GM18858 (cell line): ENCODE measurements around the gene RHNO1.

Experiments
- ATAC-seq: cut with Tn5 transposase; IDR thresholded peaks from one replicate; pipeline ENCODE4 v1.9.1; 2021; ENCODE audit not compliant: unreplicated experiment

Gene RHNO1

DNA sequence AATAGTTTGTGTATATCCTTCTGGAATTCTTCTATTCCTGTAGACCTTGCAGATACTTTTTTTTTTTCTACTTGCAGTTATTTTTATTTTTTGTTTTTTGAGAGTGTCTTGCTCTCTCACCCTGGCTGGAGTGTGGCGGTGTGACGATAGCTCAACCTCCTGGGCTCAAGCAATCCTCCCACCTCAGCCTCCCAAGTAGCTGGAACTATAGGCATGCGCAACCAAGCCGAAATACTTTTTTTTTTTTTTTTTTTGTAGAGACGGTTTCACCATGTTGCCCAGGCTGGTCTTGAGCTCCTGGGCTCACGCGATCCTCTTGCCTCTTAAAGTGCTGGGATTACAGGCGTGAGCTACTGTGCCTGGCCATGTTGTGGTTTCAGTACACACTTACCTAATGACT lies 23.6 kb downstream of the RHNO1 start:
- ATAC-seq = no peak

DNA sequence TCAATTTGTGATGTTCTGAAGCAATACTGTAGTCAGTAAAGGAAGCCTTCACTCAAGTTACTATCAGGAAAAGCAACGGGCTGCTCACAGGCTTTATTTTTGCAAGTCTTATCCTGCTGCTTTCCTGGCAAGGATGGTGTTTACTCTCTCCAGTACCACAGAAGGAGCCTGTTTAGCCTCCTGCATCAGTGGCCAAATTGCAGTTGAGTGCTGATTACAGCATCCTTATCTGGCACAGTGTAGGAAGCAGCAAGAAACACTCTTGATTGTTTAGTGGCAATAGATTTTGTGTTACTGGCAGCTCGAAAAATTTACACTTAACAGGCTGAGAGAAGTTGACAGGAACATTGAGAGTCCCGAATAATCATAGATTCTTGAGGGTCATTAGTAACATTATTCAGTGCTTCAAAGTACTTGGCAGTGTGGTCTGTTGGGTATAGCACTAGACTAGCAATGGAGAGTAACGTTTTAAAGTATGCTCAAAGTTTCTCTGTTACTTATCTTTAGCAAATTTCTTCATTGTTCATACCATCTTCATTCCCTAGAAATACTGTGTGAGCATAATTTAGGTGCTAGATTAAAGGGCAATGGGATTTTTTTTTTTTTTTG lies 25.4 kb downstream of the RHNO1 start:
- no peak for ATAC-seq

DNA sequence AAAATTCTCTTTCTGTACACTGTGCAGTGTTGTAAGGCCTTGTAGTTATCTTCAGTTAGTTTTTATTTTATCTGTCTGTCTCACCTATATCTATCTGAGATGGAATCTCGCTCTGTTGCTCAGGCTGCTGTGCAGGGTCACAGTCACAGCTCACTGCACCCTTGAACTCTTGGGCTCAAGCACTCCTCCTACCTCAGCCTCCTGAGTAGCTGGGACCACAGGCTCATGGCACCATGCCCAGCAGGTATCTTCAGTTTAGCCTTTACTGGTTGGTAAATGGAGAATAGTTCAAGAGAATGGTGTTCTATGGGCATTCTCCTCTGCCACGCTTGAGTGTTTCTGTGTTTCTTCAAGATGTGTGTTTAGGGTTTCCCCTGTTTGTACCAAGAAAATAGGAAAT lies 27.2 kb downstream of the RHNO1 start:
- ATAC-seq = no peak

DNA sequence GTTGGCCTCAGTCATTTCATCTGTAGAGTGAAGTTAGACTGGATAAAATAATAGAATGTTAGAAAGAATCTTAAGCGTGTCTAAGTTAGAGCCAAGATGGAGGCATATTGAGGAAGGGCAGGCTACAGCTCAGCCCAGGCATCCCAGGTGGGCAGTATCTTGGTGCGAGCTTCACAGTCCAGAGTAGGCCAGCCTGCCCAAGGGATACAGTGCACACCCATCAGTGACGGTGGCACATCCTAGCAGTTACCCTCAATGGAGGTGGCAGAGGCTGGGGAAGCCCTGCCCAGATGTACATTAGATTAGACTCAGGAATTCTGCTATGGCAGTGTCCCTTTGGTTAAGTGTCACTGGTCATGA lies 35.2 kb downstream of the RHNO1 start:
- ATAC-seq = no peak

DNA sequence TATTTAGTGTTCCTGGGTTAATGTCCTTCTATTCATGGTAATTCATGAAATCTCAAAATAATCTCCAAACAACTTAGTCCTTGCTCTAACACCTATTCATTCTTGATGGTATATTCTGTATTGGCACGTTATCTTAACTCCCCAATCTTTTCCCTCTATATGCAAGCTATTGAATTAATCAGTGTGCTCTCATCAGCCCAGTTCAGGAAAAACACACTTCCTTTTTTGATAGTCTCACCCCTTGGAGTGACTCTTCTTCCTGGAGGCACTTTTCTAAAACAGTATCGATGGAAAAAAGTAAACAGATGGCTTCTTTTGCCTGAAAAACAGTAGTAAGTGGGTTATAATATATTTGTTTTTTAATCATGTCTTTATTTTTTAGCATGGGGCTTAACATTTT lies 42.2 kb downstream of the RHNO1 start:
- ATAC-seq = no peak

DNA sequence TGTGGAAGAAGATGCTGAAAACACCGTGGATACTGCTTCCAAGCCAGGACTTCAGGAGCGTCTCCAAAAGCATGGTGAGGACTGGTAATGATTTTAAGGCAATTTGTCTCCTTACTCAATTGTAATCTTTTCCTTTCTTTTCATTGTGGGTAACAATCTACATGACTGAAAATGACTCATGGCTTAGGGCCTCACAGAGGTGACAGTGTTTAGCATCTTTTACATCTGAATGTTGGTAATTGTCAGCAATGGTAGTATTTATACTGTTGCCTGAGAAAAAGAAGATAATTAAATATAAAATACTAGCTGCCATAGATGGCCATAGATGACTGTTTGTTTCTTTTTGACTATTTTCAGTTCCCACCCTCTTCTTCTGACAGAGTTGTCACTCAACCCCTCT lies 45.3 kb downstream of the RHNO1 start:
- no peak for ATAC-seq

DNA sequence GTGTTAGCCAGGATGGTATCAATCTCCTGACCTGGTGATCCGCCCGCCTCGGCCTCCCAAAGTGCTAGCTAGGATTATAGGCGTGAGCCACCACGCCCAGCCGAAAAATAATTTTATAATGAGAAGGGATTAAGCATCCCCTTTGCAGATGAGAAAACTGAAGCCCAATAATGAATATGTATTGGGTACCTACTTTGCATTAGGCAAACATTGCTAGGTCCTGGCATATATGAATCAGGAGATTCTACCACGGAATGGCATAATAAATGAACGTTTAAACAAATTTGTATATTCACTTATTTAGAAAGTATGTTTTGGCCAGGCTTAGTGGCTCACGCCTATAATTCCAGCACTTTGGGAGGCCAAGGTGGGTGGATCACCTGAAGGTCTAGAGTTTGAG lies 46.0 kb downstream of the RHNO1 start:
- ATAC-seq = no peak

DNA sequence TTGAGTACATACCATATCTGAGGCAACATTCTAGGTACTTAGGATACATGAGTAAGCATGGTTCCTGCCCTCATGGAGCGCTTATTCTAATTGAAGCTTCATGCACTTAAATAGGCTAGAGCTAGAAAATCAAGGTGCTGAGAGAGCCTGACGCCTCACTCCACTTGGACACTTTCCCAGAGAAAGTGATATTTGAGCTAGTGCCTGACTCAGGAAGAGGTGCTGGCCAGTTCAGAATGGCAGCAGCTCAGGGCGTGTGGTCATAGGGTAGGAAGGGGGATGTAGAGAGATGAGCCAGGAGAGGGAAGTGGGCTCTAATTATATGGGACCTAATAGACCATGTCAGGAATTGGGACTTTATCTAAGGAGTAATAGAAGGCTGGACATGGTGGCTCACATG lies 47.0 kb downstream of the RHNO1 start:
- no peak for ATAC-seq

DNA sequence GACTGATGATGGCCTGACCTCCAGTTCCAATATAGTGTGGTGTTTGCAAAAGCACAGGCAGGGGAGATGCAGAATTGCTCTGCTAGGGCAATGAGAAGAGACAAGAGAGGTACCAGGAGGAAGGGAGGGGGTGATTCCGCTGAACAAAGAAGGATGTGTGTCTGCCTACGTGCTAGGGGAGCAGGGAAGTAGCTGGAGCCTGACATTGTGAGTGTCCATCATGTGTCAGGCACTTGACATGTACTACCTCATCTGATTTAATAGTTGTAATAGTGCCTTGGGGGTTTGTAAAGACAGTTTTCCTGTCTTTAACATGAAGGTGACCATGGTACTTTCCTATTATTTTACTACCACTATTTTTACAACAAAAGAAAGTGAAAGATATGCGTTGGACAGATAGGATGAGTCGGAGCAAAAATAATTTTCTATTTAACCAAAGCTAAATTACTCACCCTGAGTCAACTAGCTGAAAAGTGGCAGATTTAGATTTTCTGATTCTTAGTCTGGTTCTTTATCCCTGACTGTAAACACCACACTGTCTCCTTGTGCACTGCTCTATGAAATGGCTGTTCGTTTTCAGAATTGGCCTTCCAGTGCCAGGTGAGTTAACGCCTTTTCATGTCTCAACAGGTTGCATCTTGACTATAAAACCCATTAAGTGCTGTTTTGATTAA lies 48.4 kb downstream of the RHNO1 start:
- no peak for ATAC-seq

DNA sequence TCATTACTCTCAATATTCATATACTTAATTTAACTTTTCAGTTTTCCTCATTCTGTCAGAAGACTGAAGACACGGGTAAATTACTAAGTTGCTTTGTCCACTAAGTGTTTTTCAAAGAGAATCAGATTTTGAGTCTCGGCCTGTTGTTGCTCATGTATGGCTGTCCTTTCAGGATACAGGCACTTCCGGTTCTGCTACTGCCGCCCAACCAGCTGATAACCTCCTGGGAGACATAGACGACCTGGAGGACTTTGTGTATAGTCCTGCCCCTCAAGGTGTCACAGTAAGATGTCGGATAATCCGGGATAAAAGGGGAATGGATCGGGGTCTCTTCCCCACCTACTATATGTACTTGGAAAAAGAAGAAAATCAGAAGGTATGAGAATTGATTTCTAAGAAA lies 53.8 kb downstream of the RHNO1 start:
- no peak for ATAC-seq

DNA sequence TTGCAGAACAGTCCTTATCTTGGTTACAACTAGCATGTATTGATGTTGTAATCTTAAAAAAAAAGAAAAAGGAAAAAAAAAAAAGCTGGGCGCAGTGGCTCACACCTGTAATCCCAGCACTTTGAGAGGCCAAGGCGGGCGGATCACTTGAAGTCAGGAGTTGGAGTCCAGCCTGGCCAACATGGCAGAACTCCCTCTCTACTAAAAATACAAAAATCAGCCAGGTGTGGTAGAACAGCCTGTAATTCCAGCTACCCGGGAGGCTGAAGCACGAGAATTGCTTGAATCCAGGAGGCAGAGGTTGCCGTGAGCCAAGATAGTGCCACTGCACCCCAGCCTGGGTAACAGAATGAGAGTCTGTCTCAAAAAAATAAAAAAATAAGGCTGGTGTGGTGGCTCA lies 56.6 kb downstream of the RHNO1 start:
- ATAC-seq = no peak

DNA sequence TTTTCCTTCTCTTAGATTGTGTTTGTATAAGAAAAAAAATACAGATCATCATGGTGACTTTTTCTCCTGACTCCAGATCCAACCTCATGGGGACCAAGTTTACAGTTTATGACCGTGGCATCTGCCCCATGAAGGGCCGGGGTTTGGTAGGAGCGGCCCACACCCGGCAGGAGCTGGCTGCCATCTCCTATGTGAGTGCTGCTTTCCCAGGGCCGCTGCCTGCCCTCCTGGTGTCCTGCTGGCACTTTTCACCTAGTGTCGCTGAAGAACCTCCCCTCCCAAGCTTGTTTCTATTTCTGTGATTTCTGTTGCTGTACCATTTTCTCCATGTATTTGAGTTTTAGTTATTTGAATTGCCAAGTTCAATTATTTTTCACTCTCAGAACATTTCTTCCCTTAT lies 57.3 kb downstream of the RHNO1 start:
- ATAC-seq = no peak

DNA sequence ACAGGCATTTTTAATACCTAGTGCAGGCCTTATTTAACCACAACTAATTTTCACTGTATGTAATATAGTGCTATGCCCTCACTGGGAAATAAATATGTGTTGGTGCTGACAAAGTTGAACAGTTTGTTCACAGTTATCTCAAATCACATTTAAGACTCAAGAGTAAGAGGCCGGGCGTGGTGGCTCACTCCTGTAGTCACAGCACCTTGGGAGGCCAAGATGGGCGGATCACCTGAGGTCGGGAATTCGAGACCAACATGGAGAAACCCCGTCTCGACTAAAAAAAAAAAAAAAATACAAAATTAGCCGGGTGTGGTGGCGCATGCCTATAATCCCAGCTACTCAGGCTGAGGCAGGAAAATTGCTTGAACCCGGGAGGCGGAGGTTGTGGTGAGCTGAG lies 59.3 kb downstream of the RHNO1 start:
- no peak for ATAC-seq

DNA sequence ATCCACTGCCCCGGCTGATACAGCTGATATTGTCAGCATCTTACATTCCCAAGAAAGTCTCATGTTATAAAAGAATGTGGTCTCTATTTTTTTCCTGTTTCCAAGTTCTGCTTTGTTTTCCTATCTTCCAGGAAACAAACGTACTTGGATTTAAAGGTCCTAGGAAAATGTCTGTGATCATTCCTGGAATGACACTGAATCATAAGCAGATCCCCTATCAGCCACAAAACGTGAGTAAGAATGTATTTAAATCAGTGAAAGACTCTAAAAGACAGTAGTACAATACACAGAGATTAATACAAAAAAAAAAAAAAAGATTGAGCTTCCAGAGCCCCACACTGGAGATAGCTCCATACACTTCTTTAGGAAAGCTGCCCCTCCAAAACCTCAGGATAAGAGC lies 60.5 kb downstream of the RHNO1 start:
- ATAC-seq = no peak
